HG02610 (cell line): ENCODE data around the gene PIF1.

Source experiments
- ATAC-seq: cut with Tn5 transposase; IDR thresholded peaks from one replicate; pipeline ENCODE4 v1.9.1; 2021; ENCODE audit warnings: mild to moderate bottlenecking, moderate library complexity; ENCODE audit not compliant: unreplicated experiment

Gene PIF1

GRCh38 chr15:64775551-64776401, 49.7 kb downstream of the PIF1 start, which contains the start of gene RBPMS2:
RBPMS2 (minus strand) TSS chr15:64775589; CDS start chr15:64775319, 270 bp downstream.
- ATAC-seq = no peak

DNA sequence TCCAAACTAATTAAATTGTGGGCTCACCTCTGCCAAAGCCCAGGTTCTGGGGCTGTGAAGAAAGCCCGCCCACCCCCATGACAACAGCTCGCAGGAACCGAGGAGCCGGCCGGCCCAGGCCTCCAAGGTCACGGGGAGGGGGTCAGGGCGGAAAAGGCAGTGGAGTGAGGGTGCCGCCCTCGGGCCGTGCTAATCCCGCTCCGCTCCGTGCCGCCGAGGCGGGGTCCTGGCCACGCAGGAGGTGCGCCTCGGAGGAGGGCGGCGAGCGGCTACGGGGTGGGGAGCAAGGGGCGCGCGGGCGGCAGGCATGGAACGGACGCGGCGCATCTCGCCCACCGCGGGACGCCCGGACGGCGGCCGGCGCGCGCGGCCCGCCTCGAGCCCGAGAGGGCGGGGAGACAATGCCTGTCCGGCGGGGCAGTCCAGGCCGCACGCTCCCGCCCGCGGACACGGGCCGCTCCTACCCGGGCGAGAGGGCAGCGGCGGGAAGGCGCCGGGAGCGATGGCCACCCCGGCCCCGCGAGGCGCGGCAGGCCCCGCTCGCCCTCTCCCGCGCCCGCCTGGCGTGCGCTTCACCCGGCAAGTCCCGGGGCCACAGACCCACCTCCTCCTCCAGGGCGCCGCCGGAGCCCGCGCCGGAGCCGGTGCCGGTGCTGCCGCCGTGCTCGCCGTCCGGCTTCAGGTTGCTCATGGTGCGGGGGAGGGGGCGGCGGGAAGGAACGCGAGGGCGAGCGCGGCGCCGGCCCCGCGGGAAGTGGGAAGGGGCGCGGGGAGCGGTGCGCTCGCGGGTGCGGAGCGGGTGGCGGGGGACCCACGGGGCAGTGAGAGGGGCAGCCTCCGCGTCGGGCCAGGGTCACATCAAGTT, 50.6 kb downstream of the PIF1 start:
- no peak for ATAC-seq

DNA sequence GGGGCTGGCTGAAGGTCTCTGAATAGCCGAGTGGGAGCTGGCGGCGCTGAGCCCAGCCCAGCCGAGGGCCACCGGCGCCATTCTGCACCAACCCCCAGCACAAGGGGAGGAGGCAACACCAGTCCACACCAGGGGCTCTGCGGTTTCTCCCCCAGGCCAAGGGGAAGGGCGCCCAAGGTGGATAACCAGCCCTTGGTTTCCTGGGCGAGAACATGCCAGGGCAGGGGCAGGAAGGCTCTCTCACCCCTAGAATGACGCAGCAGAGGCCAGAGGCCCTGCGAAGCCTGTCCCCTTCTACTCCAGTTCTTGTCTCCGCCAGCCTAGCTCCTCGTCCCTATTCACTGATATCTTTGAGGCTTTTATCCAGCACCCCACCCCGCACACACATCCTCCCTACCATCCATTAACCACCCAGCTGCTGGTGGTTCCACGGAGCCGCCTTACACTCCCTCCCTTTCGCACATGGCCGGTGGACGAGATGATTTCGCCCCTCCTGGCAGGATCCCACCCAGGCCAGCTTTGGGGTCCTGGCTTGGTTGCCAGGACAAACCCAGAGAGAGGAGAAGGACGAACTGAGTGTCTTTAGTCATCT, 51.3 kb downstream of the PIF1 start:
- no peak for ATAC-seq

- no peak for ATAC-seq
Measured at GRCh38 chr15:64773606-64774005, 51.8 kb downstream of the PIF1 start.

DNA sequence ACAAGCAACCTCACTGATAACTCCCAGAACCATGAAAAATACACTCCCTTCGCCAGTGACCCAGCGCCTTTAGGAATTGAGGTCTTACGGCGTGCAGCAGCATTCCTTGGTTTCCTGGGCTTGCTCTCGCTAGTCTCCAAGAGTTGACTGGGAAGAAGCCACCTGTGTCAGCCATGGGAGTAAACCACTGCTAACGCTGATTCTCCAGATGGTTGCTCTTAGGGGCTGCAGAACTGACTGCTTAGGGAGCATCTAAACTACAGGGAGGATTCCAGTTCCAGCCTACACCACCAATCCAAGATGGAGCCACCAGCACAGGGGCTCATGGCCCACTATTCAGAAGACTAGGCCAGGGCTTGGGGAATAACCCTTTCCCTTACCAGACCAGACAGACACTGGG, 52.5 kb downstream of the PIF1 start:
- ATAC-seq = no peak

GRCh38 chr15:64772488-64772887, 53.0 kb downstream of the PIF1 start:
- ATAC-seq = no peak

DNA sequence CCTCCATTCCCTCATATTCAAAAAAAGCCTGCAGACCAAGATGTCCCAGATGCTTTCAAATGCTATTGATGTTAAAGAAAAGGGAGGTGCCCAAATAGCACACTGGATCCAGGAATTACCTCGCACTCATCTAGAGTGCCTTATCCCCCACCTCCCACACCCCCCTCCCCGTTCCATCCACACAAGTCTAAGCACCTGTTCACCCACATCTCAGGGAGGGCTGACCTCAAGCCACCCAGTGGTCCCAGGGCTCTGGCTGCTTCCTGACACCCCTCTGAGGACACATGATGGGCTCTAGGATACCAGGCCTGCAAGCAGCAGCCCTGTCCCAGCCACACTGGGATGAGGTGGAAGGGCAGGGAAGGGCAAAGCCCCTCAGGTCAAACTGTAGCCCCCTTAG, 54.8 kb downstream of the PIF1 start:
- ATAC-seq = no peak

- ATAC-seq = no peak
Measured at GRCh38 chr15:64767203-64767602, 58.2 kb downstream of the PIF1 start.

DNA sequence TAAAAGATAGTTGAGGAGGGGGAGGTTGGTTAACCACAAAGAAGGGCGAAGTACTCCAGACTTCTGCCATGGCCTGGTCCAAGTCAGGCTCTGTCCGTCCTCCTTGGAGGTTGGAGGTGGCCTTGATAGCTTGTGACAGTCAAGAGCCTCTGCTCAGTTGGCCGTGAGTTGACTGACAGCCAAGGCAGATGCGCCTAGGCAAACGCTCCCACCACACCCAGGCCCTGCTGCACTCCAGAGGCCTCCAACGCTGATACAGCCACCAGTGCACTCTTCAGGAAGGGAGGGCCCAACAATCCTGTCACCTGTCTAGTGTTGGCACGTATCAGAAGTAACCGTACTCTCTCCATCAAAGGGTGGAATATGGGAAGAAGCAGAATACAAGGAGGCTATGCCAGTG, 59.4 kb downstream of the PIF1 start:
- no peak for ATAC-seq
